Stimulated activated CD8-positive, alpha-beta memory T cell treated with anti-CD3 and anti-CD28 coated beads, Interleukin-12 subunit alpha, Interleukin-12 subunit beta, amount 100 ng/mL, for 24 hours (primary cell): Measurements from ENCODE around the gene B3GNT5.

Experiments
- DNase-seq: peaks from one replicate; pipeline ENCODE4 v3.0.0-alpha.2; 2020; ENCODE audit errors: extremely low read depth

Gene B3GNT5

GRCh38 chr3:183319371-183319770 lies 66.3 kb downstream of the B3GNT5 start:
- DNase-seq, result no peak
